Renal cortical epithelial cell (primary cell): ENCODE results near the gene MICAL2. TPM values are rescaled to one million over a fixed set of nuclear protein-coding genes. Genes with fewer than 3 reads are reported as not detected.

ENCODE experiments used
- DNase-seq: peaks from one replicate; pipeline ENCODE4 v3.0.0-alpha.2; 2011; ENCODE audit warnings: low read depth
- total RNA-seq: library from RNA; depleted of rRNA; stranded (reverse); fragments of >200 nt; gene quantifications from 2 replicates; pipeline ENCODE4 v1.2.3, GENCODE V29; 2014

MICAL2 gene
- total RNA-seq, 1 donor from 2014 or later, result 266 TPM

DNA sequence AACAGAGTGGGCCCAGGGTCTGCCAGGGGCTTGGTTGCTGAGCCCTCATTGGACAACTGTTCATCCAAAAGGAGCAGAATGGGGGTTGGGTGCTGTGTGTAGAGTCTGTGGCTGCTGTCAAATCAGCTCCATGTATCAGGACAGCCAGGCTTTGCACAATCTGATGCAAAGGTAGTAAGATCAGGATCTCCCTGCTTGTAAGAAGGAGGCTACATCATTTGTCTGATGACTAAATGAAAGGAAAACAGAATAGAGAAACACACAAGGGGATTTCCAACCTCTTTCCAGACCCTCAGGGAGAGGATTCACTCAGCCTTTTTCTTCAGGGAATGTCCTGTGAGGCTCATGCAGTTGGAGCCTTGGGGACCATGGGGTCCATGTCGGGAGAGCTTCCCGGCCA, 7.2 kb downstream of the MICAL2 start:
- peak; percentile 42 for DNase-seq

DNA sequence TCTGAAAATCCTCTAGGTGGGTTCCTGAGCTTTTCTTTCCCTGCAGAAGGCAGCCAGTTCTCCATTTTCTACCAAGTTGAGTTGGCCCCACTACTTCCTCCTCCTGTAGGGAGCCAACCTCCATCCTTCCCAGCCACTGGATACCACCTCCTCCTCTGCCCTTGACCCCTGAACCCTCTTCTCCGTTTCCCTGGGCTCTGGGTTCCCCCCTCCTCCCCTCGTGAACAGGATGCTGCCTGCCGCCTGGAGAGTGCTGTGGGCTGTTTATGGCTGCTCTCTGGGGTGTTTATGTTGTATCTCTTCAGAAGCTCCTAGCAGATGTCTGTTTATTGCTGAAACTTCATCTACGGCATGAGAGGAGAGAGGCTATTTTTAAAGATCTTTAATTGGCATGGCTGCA, 8.6 kb downstream of the MICAL2 start:
- no peak for DNase-seq

DNA sequence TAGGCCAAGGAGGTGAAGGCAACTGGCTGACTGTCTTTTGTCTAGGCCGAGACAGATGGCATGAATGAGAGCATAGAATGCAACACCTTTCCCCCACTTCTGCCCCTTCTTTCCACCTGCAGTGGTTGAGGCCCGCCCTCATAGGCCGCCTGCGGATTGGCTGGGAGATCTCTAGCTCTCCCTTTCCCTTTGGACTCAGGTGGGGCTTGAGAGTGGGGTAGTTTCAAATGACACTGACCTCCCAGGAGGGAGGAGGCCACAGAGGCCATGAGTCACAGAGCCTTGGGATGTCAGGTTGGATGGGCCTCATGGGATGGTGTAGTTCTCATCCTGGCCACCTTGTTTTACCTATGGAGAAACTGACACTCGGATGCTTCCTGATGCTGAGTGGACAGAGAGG, 9.1 kb downstream of the MICAL2 start:
- no peak for DNase-seq

DNA sequence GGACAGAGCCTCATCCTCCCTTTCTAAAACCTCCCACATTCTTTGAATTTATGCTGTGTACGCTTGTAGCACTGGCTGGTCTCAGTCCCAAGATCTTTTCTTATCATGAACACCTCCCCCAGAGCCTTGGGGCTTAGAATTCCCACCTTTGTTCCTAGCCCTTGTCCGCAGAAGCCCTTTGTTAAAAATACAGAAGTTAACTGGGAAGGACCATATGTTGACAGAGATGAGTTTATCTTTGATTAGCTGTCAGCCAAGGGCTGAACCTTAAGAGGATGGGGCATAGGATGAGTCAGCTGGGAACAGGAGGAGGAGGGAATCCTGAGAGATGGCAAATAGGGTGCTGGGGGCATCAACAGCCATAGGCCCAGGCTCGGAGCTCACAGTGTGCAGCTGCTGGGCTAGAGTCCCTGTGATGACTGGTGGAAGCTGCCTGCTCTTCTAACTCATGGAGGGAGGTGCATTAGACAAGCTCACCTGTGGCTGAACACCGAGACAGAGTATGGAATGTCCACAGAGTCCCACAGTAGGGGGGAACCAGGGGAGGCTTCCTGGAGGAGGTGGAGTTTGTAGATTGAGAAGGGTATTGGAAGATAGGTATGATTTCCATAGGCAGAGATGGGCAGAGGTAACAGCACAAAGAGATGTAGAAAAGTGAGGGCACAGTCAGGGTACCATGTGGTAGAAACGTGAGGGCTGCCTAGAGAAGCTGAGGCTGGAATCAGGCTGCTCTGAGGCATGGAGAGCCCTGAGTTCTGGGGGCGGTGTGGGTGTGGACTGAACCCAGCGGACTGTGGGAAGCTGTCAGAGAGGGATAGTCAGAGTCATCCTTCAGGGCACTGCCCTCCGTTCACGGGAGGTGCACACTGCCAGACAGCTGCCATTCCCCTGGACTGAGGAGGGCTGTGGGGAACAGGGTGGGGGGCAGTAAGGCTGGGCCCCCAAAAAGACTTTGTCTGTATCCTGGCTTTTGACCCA, 9.9 kb downstream of the MICAL2 start:
- DNase-seq, result peak; percentile 41

DNA sequence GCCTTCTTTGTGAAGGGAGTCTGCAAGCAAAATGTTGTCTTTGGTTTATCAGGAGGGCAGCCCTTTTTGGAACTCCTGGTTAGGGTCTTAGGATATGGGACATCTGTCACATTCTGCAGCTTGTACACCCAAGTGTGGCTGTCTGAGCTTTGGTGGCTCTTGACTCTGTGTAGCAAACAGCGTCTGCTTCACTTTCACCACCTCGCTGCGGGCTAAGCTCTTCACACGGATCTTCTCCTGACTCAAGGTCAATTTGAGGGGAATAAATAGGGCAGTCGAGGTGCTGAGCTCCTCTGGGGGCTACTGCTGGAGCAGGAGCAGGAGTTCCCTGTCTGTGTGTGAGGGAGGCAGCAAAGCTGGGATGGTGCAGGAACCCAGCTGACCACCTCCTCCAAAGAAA, 10.6 kb downstream of the MICAL2 start:
- DNase-seq, result no peak

DNA sequence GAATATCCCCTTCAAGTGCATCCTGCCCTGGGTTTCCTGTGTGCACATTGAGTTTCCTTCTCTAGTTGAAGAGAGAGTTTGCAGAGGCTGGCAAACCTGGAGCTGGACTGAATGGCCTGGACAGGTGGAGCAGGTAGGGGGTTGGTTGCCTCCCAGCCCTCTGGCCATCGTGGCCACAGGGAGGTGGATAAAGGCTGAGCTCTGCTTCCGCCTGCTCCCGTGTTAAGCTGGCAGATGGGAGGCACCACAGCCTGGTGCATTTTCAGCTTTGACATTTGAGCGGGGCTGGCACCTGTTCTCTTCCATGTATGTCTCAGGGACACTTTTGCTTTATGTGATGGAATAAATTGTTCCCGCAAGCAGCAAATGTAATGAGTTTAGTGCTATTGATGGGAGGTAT, 11.1 kb downstream of the MICAL2 start:
- DNase-seq, result no peak

DNA sequence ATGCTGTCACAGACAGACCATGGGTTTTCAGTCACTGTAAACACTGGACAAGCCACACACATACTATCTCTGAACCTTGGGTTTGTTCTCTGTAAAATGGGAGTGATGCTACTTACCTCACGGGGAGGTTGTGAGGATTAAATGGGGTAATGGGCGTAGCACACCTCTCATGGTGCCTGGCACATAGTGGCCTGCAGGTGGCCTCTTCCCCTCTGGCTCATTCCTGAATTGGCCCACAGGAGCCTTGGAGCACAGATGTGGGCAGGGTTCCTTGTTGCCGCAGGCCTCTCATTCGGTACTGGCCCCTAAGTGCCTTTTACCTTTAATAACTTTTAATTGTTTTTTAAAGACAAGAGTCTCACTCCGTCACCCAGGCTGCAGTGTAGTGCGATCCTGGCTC, 11.7 kb downstream of the MICAL2 start:
- DNase-seq, result no peak

DNA sequence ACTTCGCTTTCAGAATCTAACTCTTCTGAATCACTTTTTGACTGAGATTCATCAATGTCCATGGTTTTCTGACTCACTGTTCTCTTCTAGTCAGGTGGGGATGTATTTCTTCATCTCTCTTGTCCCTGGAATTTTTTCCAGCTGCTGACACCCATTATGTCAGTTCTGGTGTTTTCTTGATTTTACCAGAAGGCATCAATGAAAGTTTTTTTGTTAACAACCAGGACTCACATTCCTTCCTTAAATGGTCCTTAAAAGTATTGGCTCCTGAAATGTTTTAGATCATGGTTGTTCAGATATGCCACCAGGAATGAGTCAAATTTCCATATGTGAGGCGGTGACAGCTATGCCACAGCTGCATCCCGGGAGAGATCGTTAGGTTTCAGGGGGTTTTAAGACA, 12.9 kb downstream of the MICAL2 start:
- DNase-seq, result peak; percentile 85

DNA sequence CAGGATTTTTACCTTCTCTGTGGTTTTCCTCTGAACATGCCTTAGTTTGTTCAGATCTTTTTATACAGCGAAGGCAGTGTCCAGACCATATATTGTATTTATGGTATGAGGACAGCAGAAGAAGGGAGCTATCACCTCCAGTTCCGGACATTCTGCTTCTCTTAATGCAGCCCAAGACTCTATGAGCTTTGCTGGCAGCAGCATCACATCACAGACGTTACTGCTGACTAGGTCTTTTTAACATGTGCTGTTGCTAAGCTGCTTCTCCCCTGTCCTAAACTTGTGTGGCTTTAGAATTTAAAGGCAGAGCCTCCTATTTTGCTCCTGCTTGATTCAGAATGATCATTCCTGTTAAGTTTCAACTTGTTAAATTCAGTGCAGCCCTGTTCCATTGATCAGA, 13.4 kb downstream of the MICAL2 start:
- DNase-seq, result no peak

DNA sequence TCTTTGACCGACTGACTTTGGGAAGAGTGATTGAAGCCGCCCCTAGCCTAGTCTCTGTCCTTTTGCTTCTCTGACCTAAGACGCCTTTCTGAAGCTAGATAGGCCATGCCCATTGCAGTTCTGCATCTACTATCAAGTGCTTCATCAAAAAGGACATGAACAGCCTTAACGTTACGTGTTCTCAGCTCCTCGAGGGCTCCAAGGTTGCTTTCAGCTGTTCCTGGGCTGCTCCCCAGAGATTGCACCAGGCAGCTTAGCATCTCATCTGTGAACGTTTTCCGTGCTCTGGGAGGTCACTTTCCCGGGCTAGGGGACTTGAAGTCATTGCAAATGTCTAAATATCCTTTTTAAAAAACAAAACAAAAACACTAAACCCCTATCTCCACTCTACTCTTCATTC, 13.9 kb downstream of the MICAL2 start:
- DNase-seq, result no peak

DNA sequence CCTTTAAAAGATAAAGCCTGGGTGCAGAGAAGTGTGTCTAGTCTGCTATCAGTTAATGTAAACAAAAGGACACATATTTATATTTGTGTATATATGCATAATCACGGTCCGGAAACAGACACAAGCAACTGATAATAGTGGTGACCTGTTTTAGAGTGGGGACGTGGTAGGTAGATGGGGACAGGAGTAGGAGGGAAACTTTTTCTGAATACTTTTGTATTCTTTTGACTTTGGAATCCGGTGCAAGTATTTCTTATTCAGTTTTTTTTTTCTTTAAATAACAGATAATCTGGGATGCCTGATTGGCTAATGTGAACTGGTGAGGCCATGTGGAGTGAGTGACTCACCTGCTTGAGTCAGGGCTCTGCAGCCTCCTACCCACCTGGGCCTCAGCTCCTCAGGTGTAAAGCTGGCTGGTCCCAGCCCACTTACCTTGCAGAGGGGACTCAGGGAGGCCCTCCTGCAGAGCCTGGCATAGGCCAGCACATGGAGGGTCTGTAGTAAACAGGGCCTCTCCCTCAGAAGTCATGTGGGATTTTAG, 15.3 kb downstream of the MICAL2 start:
- DNase-seq, result peak; percentile 73

DNA sequence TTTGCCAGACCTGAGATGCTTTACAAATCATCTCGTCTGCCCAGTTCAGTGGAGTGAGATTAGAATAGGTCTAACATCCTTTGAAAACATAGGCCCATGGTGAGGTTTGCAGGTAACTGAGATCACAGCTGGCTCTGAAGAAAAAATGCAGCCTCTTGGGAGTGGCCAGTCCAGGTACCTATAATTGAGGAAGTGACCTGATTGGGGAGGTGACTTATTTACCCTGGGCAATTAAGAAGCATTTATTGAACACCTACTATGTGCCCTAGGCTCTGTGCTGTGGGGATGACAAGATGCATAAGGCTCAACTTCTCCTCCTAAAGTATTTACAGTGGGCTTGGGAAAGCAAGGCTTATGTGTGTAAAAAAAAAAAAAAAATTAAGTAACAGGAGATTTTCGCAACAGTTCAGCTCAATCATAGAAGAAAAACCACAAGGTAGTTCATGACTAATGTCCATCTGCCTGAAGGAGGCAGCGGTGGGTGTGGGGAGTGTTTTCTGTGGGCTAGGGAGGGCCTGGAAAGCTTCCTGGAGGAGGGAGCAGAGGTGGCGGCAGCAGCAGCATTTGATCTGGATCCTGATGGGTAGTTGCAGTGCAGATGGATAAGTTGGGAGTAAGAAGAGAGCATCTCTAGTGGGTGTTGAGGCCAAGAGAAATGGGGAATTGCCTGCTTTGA, 16.1 kb downstream of the MICAL2 start:
- peak; percentile 94 for DNase-seq

DNA sequence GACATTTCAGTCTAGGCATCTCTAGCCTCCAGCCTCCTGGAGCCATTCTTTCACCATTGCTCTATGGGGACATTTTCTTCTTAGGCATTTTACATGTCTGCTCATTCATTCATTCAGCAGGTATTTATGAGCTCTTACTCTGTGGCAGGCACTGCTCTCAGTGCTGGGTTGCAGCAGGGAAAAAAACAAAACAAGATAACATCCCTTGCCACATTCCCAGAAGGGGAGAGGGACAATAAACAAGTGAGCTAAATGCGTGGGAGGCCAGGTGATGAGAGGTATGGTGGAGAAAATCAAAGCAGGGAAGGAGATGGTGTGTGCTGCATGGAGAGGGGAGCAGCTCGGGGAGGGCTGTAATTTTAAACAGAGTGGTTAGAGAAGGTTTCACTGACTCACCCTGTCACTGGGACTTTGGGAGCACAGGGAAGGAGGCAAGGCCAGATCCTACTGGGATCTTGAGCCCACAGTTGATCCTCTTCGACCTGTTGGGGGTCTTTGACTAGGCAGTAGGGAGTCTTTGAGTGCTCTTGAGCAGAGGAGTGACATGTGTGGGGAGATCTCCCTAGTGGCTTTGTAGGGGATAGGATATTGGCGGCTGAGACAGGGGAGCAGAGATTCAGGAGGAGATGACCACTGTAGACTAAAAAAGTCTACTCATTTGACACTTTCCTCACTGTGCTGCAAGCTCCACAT, 17.0 kb downstream of the MICAL2 start:
- DNase-seq, result no peak

DNA sequence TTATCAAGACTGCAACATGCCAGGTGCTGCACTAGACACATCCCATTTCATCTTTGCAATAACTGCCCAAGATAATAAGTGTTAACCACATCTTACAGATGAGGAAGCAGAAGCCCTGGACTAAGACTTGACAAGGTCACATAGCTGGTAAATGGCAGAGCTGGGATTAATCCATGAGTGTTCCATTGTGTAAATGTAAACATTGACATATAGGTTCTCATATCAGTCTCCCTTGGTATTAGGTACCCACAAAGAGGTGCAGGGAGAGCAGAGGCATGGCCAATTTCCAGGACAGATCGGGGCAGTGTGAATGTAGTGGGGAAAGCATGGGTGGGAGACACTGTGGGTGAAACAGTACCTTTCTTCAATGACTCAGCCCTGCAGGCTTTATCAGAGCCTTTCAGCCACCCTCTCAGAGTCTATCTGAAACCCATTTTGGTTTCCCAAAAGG, 17.9 kb downstream of the MICAL2 start:
- no peak for DNase-seq

DNA sequence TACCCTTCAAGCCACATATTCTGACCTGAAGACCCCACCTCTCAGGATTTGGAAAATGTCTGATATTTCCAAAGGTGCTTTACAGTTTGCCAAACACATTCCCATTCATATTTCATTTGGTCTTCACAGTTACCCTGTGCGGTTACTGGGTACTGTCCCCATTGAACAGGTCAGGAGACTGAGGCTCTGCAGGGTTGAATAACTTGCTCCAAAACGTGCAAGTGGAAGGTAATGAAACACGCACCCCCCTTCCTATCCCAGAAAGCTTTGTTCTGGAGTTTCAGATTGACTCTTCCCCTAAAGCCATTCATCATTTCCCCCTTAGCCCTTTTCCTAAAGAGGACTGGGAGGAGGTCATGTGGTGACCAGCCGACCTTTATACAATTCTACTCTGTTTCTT, 18.8 kb downstream of the MICAL2 start:
- no peak for DNase-seq

DNA sequence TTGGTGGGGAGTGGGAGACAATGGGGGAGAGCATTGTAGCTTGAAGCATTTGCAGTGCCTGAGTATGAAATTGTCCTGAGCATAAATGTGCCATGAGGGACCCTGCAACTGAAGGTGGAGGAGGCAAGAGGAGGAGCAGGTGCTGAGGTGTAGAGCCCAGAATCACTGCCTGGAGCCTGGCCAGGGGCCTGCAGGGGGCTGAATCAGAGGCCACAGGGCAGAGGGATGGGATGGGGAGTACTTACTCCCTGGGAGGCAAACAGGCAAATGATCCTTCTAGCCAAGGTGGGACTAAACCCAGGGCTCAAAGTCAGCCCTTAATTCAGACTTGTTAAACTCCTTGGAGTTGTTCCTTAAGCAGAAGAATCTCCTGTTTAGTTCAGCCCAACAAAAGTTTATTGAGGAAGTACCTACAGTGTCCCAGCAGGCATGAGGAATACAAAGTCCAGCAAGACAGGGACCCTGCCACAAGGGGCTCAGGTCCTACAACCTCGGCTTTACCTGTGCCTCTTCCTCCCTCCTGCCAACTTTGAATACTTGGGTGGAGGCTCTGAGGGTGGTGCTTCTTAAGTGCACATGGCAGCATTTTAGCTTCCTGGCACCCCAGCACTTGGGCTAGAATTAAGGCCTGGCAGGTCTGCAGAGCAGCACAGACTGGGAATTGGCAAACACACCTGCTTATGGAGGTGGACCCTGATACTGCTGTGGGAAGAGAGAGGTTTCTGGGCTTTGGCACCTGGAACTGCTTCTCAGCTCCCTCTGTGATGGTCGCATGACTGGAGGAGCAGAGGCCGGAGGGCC, 20.0 kb downstream of the MICAL2 start:
- DNase-seq, result no peak

DNA sequence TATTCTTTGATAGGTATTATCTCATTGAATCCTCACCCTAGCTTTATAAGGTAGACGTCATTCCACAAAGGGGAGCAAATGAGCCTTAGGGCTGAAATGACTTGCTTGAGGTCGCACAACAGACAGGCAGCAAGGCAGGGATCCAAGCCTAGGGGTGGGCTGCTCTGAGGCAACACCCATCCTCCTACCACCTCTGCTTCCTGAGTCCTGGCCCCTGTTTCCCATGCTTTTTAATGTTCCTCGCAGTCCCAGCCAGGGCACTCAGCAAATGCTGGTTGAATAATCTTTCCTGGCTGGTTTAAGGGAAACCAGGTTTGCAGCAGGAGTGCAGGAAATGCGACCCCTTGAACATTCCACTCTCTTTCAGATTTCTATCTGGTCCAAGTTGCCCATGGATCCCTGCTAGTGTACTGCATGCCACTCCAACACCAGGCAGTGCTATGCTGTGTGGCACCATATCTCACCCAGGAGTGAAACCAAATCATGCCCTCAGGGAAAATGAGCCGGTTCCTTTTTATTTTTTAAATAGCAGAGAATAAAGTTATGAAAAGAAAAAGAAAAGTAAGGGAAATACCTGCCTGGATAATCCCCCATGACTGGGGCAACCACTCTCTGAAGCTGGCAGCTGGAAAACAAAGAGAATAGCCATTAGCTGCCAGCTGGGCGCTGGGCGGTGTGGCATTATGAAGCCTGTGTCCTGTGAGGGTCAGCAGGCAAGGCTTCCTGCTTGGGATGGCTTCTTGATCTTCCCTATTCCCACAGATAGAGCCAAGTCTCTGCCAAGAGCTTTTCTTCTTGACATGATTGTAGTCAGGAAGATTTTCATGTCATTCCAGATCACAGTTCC, 21.8 kb downstream of the MICAL2 start:
- no peak for DNase-seq

DNA sequence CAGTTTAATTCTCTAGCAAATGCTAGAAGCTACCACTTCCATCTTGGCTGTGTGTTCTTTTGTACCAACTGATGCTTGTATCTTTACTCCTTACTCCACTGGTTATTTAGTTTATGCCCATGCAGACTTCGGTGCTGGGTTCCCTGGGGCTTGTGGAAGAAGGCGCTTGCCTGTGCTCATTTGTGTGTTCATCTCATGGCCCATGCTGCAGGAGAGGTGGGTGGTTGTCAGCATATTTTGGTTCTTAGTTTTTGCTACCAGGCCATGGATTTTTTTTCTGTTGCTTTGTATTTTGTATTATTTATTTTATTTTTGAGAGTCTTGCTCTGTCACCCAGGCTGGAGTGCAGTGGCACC, 22.4 kb downstream of the MICAL2 start:
- no peak for DNase-seq

DNA sequence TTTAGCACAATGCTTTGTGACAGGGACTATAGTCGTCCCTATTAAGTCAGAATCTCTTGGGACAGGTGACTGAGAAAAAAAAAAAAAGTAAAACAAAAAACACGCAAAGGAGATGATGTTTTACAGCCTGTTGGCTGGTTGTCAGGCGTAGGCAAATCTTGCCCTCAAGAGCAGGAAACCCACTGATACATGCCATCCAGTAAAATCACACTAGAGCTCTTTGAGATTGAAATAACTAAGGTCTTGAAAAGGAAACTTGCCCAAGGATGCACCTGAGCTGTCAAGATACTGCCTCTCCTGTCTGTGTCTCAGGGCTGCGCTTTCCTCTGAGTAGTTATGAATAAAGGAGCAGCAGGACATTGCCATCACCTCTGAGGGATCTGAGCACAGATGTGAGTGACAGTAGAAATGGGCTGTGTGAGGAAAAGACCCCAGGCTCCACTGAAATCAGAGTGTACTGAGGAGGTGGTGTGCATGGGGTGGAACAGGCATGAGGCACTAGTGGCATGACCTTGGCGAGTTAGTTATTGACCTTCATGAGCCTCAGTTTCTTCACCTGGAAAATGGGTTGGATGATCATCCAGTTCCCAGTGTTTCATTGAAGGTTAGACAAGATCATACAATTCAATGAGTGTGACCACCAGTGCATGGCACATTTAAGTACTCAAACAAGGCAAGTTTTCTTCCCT, 23.3 kb downstream of the MICAL2 start:
- DNase-seq, result no peak

DNA sequence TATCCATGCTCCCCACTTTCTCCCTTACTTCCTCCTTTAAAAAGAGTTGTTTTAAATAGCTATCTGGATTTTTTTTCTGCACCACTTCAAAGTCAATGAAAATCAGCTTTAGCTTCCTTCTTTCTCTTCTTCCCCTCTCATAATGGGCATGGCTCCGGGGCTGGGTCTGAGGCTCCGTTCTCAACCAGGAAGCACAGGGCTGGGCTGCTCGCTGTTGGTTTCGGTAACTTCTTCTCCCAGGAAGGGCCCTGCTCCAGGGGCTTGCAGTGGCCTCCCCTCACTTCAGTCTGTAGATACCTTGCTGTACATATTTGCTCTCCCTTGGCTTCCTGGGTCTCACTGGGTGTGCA, 23.8 kb downstream of the MICAL2 start:
- DNase-seq, result no peak
